HCT116 (cell line): ENCODE measurements around the gene ENO2. TPM values are rescaled to one million over a fixed set of nuclear protein-coding genes. Genes with fewer than 3 reads are reported as not detected.

Experiments
- ATAC-seq: fragments of 200-7000 bp; cut with Tn5 transposase; 2 replicates; pipeline ENCODE4 v1.9.1; 2020; ENCODE audit warnings: mild to moderate bottlenecking, moderate library complexity
- BruUV-seq: library from RNA; stranded (reverse); fragments of 400-500 nt; replicated peaks from 2 replicates; lab custom pipeline; 2021; lab: Mats Ljungman, UMichigan
- CTCF ChIA-PET: fragments of 300-600 bp; sonication (Branson Sonifier 250); formaldehyde crosslinking; loops from one replicate; lab custom pipeline; 2021; ENCODE audit warnings: antibody characterized with exemption; lab: Charles Lee
- POLR2A ChIA-PET: fragments of 300-600, 350-600 bp; sonication (Branson Sonifier 250); formaldehyde crosslinking; loops from one replicate; lab custom pipeline; 2021; ENCODE audit warnings: antibody characterized with exemption; lab: Charles Lee
- RAD21 ChIA-PET, 2 experiments: fragments of 300-600 bp; sonication (Branson Sonifier 250); formaldehyde crosslinking; loops; one replicate each; lab custom pipeline; 2023; ENCODE audit warnings: low total read pairs in 2 of 2; ENCODE audit not compliant: uncharacterized antibody in 2 of 2, unreplicated experiment in 2 of 2, low non-redundant PET in 1 of 2; lab: Charles Lee
- DNase-seq: peaks from one replicate; pipeline ENCODE4 v3.0.0-alpha.2; 2010; ENCODE audit warnings: low read depth, low spot score
- H2AFZ ChIP-seq: fragments of 200-600 bp; shearing (Covaris generic), sonication (generic); 2 replicates; pipeline ENCODE4 v1.6.1; 2017; ENCODE audit warnings: low read depth, mixed run types, mixed read lengths, antibody characterized with exemption, low read length; ENCODE audit not compliant: poor library complexity, severe bottlenecking
- H3K27ac ChIP-seq: 2 replicates; pipeline ENCODE4 v1.5.1; 2012; ENCODE audit warnings: low read depth, low read length
- H3K27me3 ChIP-seq: fragments of 200-600 bp; sonication (generic); 2 replicates; pipeline ENCODE4 v1.6.1; 2016; ENCODE audit warnings: mixed run types, low read length, mixed read lengths; ENCODE audit not compliant: insufficient read depth
- H3K36me3 ChIP-seq, 2 experiments: fragments of 200-500 bp in 1 of 2; fragments of 200-600 bp in 1 of 2; sonication (Bioruptor generic) in 1 of 2; sonication (generic) in 1 of 2; 2 replicates each; pipeline versions ENCODE4 v1.5.1 to v1.6.1; 2014 to 2016; ENCODE audit warnings: low read length in 2 of 2, inconsistent platforms in 1 of 2, mixed read lengths in 1 of 2, mixed run types in 1 of 2; ENCODE audit not compliant: insufficient read depth in 2 of 2, control insufficient read depth in 1 of 2
- H3K4me1 ChIP-seq, 2 experiments: fragments of 200-600 bp in 1 of 2; sonication (generic) in 1 of 2; 2 replicates each; pipeline versions ENCODE4 v1.5.1 to v1.6.1; 2012 to 2017; ENCODE audit warnings: low read length in 2 of 2, inconsistent platforms in 1 of 2, mild to moderate bottlenecking in 1 of 2, mixed read lengths in 1 of 2, mixed run types in 1 of 2, moderate library complexity in 1 of 2; ENCODE audit not compliant: insufficient read depth in 2 of 2, control insufficient read depth in 1 of 2
- H3K4me2 ChIP-seq: fragments of 200-600 bp; sonication (generic); 2 replicates; pipeline ENCODE4 v1.6.1; 2017; ENCODE audit warnings: mixed run types, low read length, mixed read lengths
- H3K4me3 ChIP-seq, 2 experiments: fragments of 200-600 bp in 1 of 2; sonication (generic) in 1 of 2; replicated peaks in 1 of 2; 2 replicates each; pipeline ENCODE4 v1.5.1; 2011 to 2016; ENCODE audit warnings: low read length in 2 of 2, control low read depth in 1 of 2, low read depth in 1 of 2, mild to moderate bottlenecking in 1 of 2, mixed read lengths in 1 of 2, mixed run types in 1 of 2
- H3K79me2 ChIP-seq: fragments of 200-600 bp; sonication (generic); 2 replicates; pipeline ENCODE4 v1.6.1; 2017; ENCODE audit warnings: mild to moderate bottlenecking, mixed run types, low read length, moderate library complexity, mixed read lengths; ENCODE audit not compliant: insufficient read depth
- H3K9ac ChIP-seq: fragments of 200-600 bp; sonication (generic); 2 replicates; pipeline ENCODE4 v1.6.1; 2016; ENCODE audit warnings: low read length, mixed read lengths
- H3K9me2 ChIP-seq: fragments of 200-600 bp; sonication (generic), shearing (Covaris generic); 2 replicates; pipeline ENCODE4 v1.6.1; 2017; ENCODE audit warnings: mixed run types, mild to moderate bottlenecking, moderate library complexity; ENCODE audit not compliant: insufficient read depth
- H3K9me3 ChIP-seq, 2 experiments: fragments of 200-500 bp in 1 of 2; fragments of 200-600 bp in 1 of 2; sonication (Bioruptor generic) in 1 of 2; sonication (generic) in 1 of 2; 2 replicates each; pipeline ENCODE4 v1.6.1; 2014 to 2017; ENCODE audit warnings: low read length in 2 of 2, mixed read lengths in 2 of 2, inconsistent platforms in 1 of 2, low read depth in 1 of 2, mild to moderate bottlenecking in 1 of 2, mixed run types in 1 of 2, moderate library complexity in 1 of 2; ENCODE audit not compliant: control insufficient read depth in 1 of 2, insufficient read depth in 1 of 2
- H4K20me1 ChIP-seq: fragments of 200-600 bp; sonication (generic), shearing (Covaris generic); 2 replicates; pipeline ENCODE4 v1.6.1; 2017; ENCODE audit warnings: mixed run types, mild to moderate bottlenecking, moderate library complexity; ENCODE audit not compliant: insufficient read depth
- EZH2phosphoT487 ChIP-seq: fragments of 200-600 bp; IDR thresholded peaks from 2 replicates; pipeline ENCODE4 v1.6.1; 2018; ENCODE audit warnings: antibody characterized with exemption, borderline replicate concordance
- FOSL1 ChIP-seq: IDR thresholded peaks from 2 replicates; pipeline ENCODE4 v1.6.1; 2012; ENCODE audit warnings: low read depth
- POLR2AphosphoS5 ChIP-seq: IDR thresholded peaks from 2 replicates; pipeline ENCODE4 v1.6.1; 2011; ENCODE audit warnings: mild to moderate bottlenecking, low read depth, low read length, moderate library complexity
- SIN3A ChIP-seq: IDR thresholded peaks from 2 replicates; pipeline ENCODE4 v1.6.1; 2012; ENCODE audit warnings: low read depth
- YY1 ChIP-seq: IDR thresholded peaks from 2 replicates; pipeline ENCODE4 v1.6.1; 2011; ENCODE audit warnings: low read length, low read depth, moderate library complexity, mild to moderate bottlenecking; ENCODE audit not compliant: insufficient replicate concordance; ENCODE audit errors: extremely low read depth
- intact Hi-C: fragments of 100-400 bp; cut with micrococcal nuclease; formaldehyde crosslinking; loops from 2 replicates; pipeline ENCODE4 v1.10.0; 2022
- total RNA-seq: library from RNA; stranded (reverse); gene quantifications from one replicate; pipeline ENCODE4 v1.2.1, GENCODE V29; 2021; ENCODE audit not compliant: unreplicated experiment
- TF ChIP-seq, protein P1 (sequence below): IDR thresholded peaks from 2 replicates; pipeline ENCODE4 v1.6.1; 2012; ENCODE audit warnings: low read depth
- TF ChIP-seq, protein P2 (sequence below): IDR thresholded peaks from 2 replicates; pipeline ENCODE4 v1.6.1; 2011; ENCODE audit warnings: mild to moderate bottlenecking, low read length, moderate library complexity; ENCODE audit not compliant: insufficient replicate concordance; ENCODE audit errors: extremely low read depth

The ENO2 gene
- total RNA-seq, 1 experiment from 2014 or later = 117 TPM

DNA sequence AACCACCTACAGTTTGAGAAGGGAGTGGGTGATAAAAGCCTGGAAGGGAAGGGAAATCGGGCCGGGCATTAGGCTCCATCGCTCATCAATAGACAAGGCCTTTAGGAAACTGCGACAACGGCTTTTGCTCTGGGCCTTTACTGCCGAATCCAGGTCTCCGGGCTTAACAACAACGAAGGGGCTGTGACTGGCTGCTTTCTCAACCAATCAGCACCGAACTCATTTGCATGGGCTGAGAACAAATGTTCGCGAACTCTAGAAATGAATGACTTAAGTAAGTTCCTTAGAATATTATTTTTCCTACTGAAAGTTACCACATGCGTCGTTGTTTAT lies 29.0 kb downstream of the ENO2 start:
- POLR2A ChIA-PET = interaction anchor here (0.6 to 7.7 kb wide), 40 partner anchors 10 to 705 kb away, joined by 3 to 269 read pairs (median 5); partner anchors contain the start of genes ATN1, C1RL, CDCA3 and COPS7A
- RAD21 ChIA-PET = interaction anchor here (0.6 to 1.0 kb wide), 4 partner anchors 18 to 168 kb away, joined by 3 to 5 read pairs (median 4); no protein-coding TSS in a partner anchor
- BruUV-seq = no TSS peak
- peaks cover 4 to 9% of the 10 kb centered on the region in 2 experiments; a peak in 2 of 4 replicates for H3K36me3 ChIP-seq
- TF ChIP-seq EZH2phosphoT487 (no peak), YY1 (no peak), SIN3A (no peak), FOSL1 (no peak), POLR2AphosphoS5 (no peak)
- TF ChIP-seq, protein P1, sequence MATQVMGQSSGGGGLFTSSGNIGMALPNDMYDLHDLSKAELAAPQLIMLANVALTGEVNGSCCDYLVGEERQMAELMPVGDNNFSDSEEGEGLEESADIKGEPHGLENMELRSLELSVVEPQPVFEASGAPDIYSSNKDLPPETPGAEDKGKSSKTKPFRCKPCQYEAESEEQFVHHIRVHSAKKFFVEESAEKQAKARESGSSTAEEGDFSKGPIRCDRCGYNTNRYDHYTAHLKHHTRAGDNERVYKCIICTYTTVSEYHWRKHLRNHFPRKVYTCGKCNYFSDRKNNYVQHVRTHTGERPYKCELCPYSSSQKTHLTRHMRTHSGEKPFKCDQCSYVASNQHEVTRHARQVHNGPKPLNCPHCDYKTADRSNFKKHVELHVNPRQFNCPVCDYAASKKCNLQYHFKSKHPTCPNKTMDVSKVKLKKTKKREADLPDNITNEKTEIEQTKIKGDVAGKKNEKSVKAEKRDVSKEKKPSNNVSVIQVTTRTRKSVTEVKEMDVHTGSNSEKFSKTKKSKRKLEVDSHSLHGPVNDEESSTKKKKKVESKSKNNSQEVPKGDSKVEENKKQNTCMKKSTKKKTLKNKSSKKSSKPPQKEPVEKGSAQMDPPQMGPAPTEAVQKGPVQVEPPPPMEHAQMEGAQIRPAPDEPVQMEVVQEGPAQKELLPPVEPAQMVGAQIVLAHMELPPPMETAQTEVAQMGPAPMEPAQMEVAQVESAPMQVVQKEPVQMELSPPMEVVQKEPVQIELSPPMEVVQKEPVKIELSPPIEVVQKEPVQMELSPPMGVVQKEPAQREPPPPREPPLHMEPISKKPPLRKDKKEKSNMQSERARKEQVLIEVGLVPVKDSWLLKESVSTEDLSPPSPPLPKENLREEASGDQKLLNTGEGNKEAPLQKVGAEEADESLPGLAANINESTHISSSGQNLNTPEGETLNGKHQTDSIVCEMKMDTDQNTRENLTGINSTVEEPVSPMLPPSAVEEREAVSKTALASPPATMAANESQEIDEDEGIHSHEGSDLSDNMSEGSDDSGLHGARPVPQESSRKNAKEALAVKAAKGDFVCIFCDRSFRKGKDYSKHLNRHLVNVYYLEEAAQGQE = no peak
- TF ChIP-seq, protein P2, sequence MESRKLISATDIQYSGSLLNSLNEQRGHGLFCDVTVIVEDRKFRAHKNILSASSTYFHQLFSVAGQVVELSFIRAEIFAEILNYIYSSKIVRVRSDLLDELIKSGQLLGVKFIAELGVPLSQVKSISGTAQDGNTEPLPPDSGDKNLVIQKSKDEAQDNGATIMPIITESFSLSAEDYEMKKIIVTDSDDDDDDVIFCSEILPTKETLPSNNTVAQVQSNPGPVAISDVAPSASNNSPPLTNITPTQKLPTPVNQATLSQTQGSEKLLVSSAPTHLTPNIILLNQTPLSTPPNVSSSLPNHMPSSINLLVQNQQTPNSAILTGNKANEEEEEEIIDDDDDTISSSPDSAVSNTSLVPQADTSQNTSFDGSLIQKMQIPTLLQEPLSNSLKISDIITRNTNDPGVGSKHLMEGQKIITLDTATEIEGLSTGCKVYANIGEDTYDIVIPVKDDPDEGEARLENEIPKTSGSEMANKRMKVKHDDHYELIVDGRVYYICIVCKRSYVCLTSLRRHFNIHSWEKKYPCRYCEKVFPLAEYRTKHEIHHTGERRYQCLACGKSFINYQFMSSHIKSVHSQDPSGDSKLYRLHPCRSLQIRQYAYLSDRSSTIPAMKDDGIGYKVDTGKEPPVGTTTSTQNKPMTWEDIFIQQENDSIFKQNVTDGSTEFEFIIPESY = no peak
- TF ChIP-seq, all 23 proteins: peak for 0
- H4K20me1 ChIP-seq = no peaks in the 10 kb centered on the region
- H3K9me3 ChIP-seq = no peaks in the 10 kb centered on the region
- no peaks in the 10 kb centered on the region for H3K27me3 ChIP-seq
- H3K4me3 ChIP-seq = peak overlapping the region in 1 of 2 experiments; percentile 71; a peak in 2 of 4 replicates
- H2AFZ ChIP-seq = no peak overlapping the region
- H3K27ac ChIP-seq = peak overlapping the region; percentile 99
- H3K9me2 ChIP-seq = no peaks in the 10 kb centered on the region
- H3K4me2 ChIP-seq = peak overlapping the region; percentile 92
- ATAC-seq (peak; percentile 33), DNase-seq (peak; percentile 89)
- peaks cover 22 to 65% of the 10 kb centered on the region in 2 experiments for H3K4me1 ChIP-seq
- intact Hi-C loops = loop anchor here (10.0 kb wide), 1 partner anchor 101 kb away; no protein-coding TSS in a partner anchor
- H3K9ac ChIP-seq = peak overlapping the region; percentile 88
- H3K79me2 ChIP-seq = peaks cover 21% of the 10 kb centered on the region
- CTCF ChIA-PET = interaction anchor here (1.1 to 6.1 kb wide), 7 partner anchors 18 to 220 kb away, joined by 3 to 101 read pairs (median 10); partner anchors contain the start of genes C1RL and SPSB2
